Liver (tissue), 9 donors: ENCODE measurements around the gene TRAIP. TPM values are rescaled to one million over a fixed set of nuclear protein-coding genes. Genes with fewer than 3 reads are reported as not detected.

ENCODE experiments used
- DNase-seq: peaks from one replicate; pipeline ENCODE4 v3.0.0-alpha.2; 2017; ENCODE audit warnings: low spot score
- H3K27ac ChIP-seq, 2 donors: one replicate each; pipeline ENCODE4 v1.7.0; 2013; ENCODE audit warnings: inconsistent platforms in 2 of 2, low read length in 2 of 2, control low read depth in 1 of 2, low read depth in 1 of 2, mild to moderate bottlenecking in 1 of 2
- H3K27me3 ChIP-seq, 4 donors: one replicate each; pipeline versions ENCODE4 v1.6.1 to v1.7.0; 2013; ENCODE audit warnings: low read length in 3 of 4, inconsistent platforms in 1 of 4, mild to moderate bottlenecking in 1 of 4, moderate library complexity in 1 of 4; ENCODE audit not compliant: control insufficient read depth in 4 of 4, insufficient read depth in 4 of 4
- H3K36me3 ChIP-seq, 4 donors: one replicate each; pipeline versions ENCODE4 v1.6.1 to v1.7.0; 2013; ENCODE audit warnings: low read length in 3 of 4, mild to moderate bottlenecking in 3 of 4, low read depth in 1 of 4, moderate library complexity in 1 of 4; ENCODE audit not compliant: control insufficient read depth in 4 of 4, insufficient read depth in 3 of 4
- H3K4me1 ChIP-seq, 4 donors: one replicate each; pipeline versions ENCODE4 v1.6.1 to v1.7.0; 2013; ENCODE audit warnings: low read length in 3 of 4, mild to moderate bottlenecking in 3 of 4, moderate library complexity in 1 of 4; ENCODE audit not compliant: control insufficient read depth in 4 of 4, insufficient read depth in 4 of 4
- H3K4me3 ChIP-seq, 3 donors: one replicate each; pipeline versions ENCODE4 v1.6.1 to v1.7.0; 2013; ENCODE audit warnings: low read length in 3 of 3, control low read depth in 1 of 3, low read depth in 1 of 3, mild to moderate bottlenecking in 1 of 3
- H3K9ac ChIP-seq, 2 donors: one replicate each; pipeline ENCODE4 v1.7.0; 2013; ENCODE audit warnings: low read length in 2 of 2, mild to moderate bottlenecking in 2 of 2, moderate library complexity in 2 of 2, control low read depth in 1 of 2, low read depth in 1 of 2
- H3K9me3 ChIP-seq, 4 donors: one replicate each; pipeline versions ENCODE4 v1.6.1 to v1.7.0; 2013; ENCODE audit warnings: low read length in 3 of 4; ENCODE audit not compliant: control insufficient read depth in 4 of 4
- EGR1 ChIP-seq, 2 donors: IDR thresholded peaks; 2 replicates each; pipeline ENCODE4 v1.6.1; 2016 to 2018; ENCODE audit warnings: antibody characterized with exemption in 2 of 2, low read depth in 2 of 2
- FOXA1 ChIP-seq: IDR thresholded peaks from 2 replicates; pipeline ENCODE4 v1.6.1; 2016; ENCODE audit warnings: antibody characterized with exemption
- FOXA2 ChIP-seq: IDR thresholded peaks from 2 replicates; pipeline ENCODE4 v1.6.1; 2016; ENCODE audit warnings: antibody characterized with exemption
- GABPA ChIP-seq, 2 donors: IDR thresholded peaks in 1 of 2; conservative IDR thresholded peaks in 1 of 2; 2 replicates each; pipeline ENCODE4 v1.6.1; 2016; ENCODE audit warnings: antibody characterized with exemption in 2 of 2, mild to moderate bottlenecking in 1 of 2, moderate library complexity in 1 of 2
- HNF4A ChIP-seq, 2 donors: conservative IDR thresholded peaks; 2 replicates each; pipeline ENCODE4 v1.6.1; 2016; ENCODE audit warnings: antibody characterized with exemption in 2 of 2, mild to moderate bottlenecking in 2 of 2
- HNF4G ChIP-seq: IDR thresholded peaks from 2 replicates; pipeline ENCODE4 v1.6.1; 2016; ENCODE audit warnings: antibody characterized with exemption
- NR2F2 ChIP-seq: IDR thresholded peaks from 2 replicates; pipeline ENCODE4 v1.6.1; 2016; ENCODE audit warnings: antibody characterized with exemption
- REST ChIP-seq: IDR thresholded peaks from 2 replicates; pipeline ENCODE4 v1.6.1; 2016; ENCODE audit warnings: antibody characterized with exemption, mild to moderate bottlenecking
- RXRA ChIP-seq, 2 donors: IDR thresholded peaks; 2 replicates each; pipeline ENCODE4 v1.6.1; 2017 to 2018; ENCODE audit warnings: antibody characterized with exemption in 2 of 2, mild to moderate bottlenecking in 1 of 2
- SP1 ChIP-seq: IDR thresholded peaks from 2 replicates; pipeline ENCODE4 v1.6.1; 2018; ENCODE audit warnings: antibody characterized with exemption, mild to moderate bottlenecking
- TAF1 ChIP-seq: conservative IDR thresholded peaks from 2 replicates; pipeline ENCODE4 v1.6.1; 2016; ENCODE audit warnings: antibody characterized with exemption, mild to moderate bottlenecking
- YY1 ChIP-seq: IDR thresholded peaks from 2 replicates; pipeline ENCODE4 v1.6.1; 2016; ENCODE audit warnings: antibody characterized with exemption, mild to moderate bottlenecking
- WGBS: extraction: QIAGEN DNeasy Blood & Tissue Kit; methylation state at CpG from one replicate; pipeline ENCODE4 v1.1.7; 2013; 5-methylcytosine and 5-hydroxymethylcytosine counted together
- polyA plus RNA-seq, 2 donors: library from polyadenylated mRNA; stranded (reverse) in 1 of 2; unstranded in 1 of 2; fragments of 200-250 nt in 1 of 2; fragments of >200 nt in 1 of 2; fragmentation: Nextera tagmentation in 1 of 2; extraction: Ambion mirVana in 1 of 2; gene quantifications; one replicate each; pipeline versions ENCODE4 v1.2.1 to v1.2.3, GENCODE V29; 2013 to 2015
- total RNA-seq, 2 donors: library from RNA; depleted of rRNA; stranded (reverse); fragments of >200 nt; gene quantifications; one replicate each; pipeline ENCODE4 v1.2.3, GENCODE V29; 2014
- TF ChIP-seq, protein P1 (sequence below): IDR thresholded peaks from 2 replicates; pipeline ENCODE4 v1.6.1; 2016; ENCODE audit warnings: antibody characterized with exemption
- TF ChIP-seq, protein P2 (sequence below): fragments of 150-350 bp; IDR thresholded peaks from 2 replicates; pipeline ENCODE4 v1.5.1; 2017; ENCODE audit warnings: improper control_type of control experiment, low read depth, low read length; ENCODE audit not compliant: missing input control
- TF ChIP-seq, protein P3 (sequence below): IDR thresholded peaks from 2 replicates; pipeline ENCODE4 v1.6.1; 2016; ENCODE audit warnings: antibody characterized with exemption
- donor health status: healthy.
- donor health status: healthy.
- donor health status: healthy.
- donor health status: healthy.
- donor health status: healthy.

The TRAIP gene
- total and polyA plus RNA-seq, 4 donors = 0.42 to 7.9 (median 0.64) TPM

DNA sequence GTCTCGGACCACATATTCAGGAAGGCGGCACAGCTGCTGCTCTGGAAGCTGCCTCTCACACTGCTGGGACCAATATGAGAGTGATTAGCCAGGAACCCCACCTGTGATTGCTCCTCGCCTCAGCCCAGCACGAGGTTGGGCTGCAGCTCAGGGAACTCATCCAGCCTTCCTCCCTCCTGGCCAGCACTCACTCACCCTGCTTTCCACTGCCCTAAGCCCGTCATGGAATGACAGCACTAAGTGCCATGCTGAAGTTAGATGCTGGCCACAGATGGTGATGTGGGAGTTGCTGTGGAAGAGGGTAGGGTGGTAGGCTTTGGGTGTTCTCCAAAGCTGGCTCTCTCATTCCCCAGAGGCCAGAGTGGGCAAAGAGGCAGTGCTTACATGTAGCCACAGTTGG is 40.0 kb upstream of the TRAIP start:
- 91% methylated on average over 5 of the region's 5 CpGs for WGBS
- DNase-seq = no peak
- Histone ChIP-seq H3K27me3 (no peaks in the 10 kb centered on the region), H3K4me1 (no peaks in the 10 kb centered on the region), H3K36me3 (no peaks in the 10 kb centered on the region), H3K9ac (no peak overlapping the region), H3K4me3 (no peak overlapping the region), H3K27ac (no peak overlapping the region), H3K9me3 (no peaks in the 10 kb centered on the region)
- TF ChIP-seq, protein P1, sequence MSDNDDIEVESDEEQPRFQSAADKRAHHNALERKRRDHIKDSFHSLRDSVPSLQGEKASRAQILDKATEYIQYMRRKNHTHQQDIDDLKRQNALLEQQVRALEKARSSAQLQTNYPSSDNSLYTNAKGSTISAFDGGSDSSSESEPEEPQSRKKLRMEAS = no peak
- TF ChIP-seq REST = no peak
- TF ChIP-seq RXRA (IDR thresholded peaks at IDR 0.05) = no peak
- no peak for TF ChIP-seq HNF4G
- TF ChIP-seq, protein P2, sequence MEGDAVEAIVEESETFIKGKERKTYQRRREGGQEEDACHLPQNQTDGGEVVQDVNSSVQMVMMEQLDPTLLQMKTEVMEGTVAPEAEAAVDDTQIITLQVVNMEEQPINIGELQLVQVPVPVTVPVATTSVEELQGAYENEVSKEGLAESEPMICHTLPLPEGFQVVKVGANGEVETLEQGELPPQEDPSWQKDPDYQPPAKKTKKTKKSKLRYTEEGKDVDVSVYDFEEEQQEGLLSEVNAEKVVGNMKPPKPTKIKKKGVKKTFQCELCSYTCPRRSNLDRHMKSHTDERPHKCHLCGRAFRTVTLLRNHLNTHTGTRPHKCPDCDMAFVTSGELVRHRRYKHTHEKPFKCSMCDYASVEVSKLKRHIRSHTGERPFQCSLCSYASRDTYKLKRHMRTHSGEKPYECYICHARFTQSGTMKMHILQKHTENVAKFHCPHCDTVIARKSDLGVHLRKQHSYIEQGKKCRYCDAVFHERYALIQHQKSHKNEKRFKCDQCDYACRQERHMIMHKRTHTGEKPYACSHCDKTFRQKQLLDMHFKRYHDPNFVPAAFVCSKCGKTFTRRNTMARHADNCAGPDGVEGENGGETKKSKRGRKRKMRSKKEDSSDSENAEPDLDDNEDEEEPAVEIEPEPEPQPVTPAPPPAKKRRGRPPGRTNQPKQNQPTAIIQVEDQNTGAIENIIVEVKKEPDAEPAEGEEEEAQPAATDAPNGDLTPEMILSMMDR = no peak
- TF ChIP-seq YY1 = no peak
- TF ChIP-seq FOXA1 = no peak
- TF ChIP-seq SP1 = no peak
- TF ChIP-seq, protein P3, sequence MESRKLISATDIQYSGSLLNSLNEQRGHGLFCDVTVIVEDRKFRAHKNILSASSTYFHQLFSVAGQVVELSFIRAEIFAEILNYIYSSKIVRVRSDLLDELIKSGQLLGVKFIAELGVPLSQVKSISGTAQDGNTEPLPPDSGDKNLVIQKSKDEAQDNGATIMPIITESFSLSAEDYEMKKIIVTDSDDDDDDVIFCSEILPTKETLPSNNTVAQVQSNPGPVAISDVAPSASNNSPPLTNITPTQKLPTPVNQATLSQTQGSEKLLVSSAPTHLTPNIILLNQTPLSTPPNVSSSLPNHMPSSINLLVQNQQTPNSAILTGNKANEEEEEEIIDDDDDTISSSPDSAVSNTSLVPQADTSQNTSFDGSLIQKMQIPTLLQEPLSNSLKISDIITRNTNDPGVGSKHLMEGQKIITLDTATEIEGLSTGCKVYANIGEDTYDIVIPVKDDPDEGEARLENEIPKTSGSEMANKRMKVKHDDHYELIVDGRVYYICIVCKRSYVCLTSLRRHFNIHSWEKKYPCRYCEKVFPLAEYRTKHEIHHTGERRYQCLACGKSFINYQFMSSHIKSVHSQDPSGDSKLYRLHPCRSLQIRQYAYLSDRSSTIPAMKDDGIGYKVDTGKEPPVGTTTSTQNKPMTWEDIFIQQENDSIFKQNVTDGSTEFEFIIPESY = no peak
- no peak for TF ChIP-seq TAF1
- no peak for TF ChIP-seq GABPA (IDR thresholded peaks at IDR 0.05 in 1 of 2, conservative IDR thresholded peaks at IDR 0.05 in 1 of 2)

GRCh38 chr3:49895791-49896190 is 39.4 kb upstream of the TRAIP start:
- no peak overlapping the region for H3K27ac ChIP-seq
- no peaks in the 10 kb centered on the region for H3K4me1 ChIP-seq
- H3K9ac ChIP-seq = no peak overlapping the region
- H3K9me3 ChIP-seq = no peaks in the 10 kb centered on the region
- no peak overlapping the region for H3K4me3 ChIP-seq
- 97% methylated on average over 9 of the region's 9 CpGs for whole genome bisulfite sequencing
- DNase-seq = no peak
- TF ChIP-seq, protein P3 = no peak
- TF ChIP-seq HNF4A (conservative IDR thresholded peaks at IDR 0.05) (no peak), EGR1 (IDR thresholded peaks at IDR 0.05; ENCODE audit: low read depth in 2 of 2) (no peak), REST (no peak), FOXA2 (no peak), FOXA1 (no peak), NR2F2 (no peak), SP1 (no peak), YY1 (no peak)
- TF ChIP-seq, protein P2 = no peak
- TF ChIP-seq, protein P1 = no peak
- no peaks in the 10 kb centered on the region for H3K36me3 ChIP-seq
- no peaks in the 10 kb centered on the region for H3K27me3 ChIP-seq
